GM21825 (cell line): ENCODE results near the gene NOL7.
A peak's percentile ranks its signal among the peaks of the same experiment; 100 is the strongest.

Experiments
- ATAC-seq: cut with Tn5 transposase; IDR thresholded peaks from one replicate; pipeline ENCODE4 v1.9.1; 2021; ENCODE audit warnings: mild to moderate bottlenecking, moderate library complexity; ENCODE audit not compliant: unreplicated experiment

The NOL7 gene

GRCh38 chr6:13593720-13594119 is 21.4 kb upstream of the NOL7 start:
- no peak for ATAC-seq

GRCh38 chr6:13597073-13597472 is 18.1 kb upstream of the NOL7 start:
- ATAC-seq = no peak

GRCh38 chr6:13600036-13600435 is 15.1 kb upstream of the NOL7 start:
- no peak for ATAC-seq

GRCh38 chr6:13604135-13604534 is 11.0 kb upstream of the NOL7 start:
- ATAC-seq = no peak

GRCh38 chr6:13604546-13605416 is 10.4 kb upstream of the NOL7 start:
- ATAC-seq = no peak

GRCh38 chr6:13605634-13606033 is 9.5 kb upstream of the NOL7 start:
- no peak for ATAC-seq

- no peak for ATAC-seq
These were observed 3.4 kb upstream of the NOL7 start for GRCh38 chr6:13611715-13612114.

- no peak for ATAC-seq
These were observed 2.0 kb upstream of the NOL7 start for GRCh38 chr6:13613029-13613594.

- ATAC-seq = peak; percentile 22
These were observed 809 bp upstream of the NOL7 start for GRCh38 chr6:13614126-13614925.

- ATAC-seq = peak; percentile 22
These were observed 621 bp downstream of the NOL7 start for GRCh38 chr6:13615792-13616120.

GRCh38 chr6:13617066-13617465 is 1.9 kb downstream of the NOL7 start:
- ATAC-seq = no peak

- no peak for ATAC-seq
These were observed 9.7 kb downstream of the NOL7 start for GRCh38 chr6:13624871-13625288.

- ATAC-seq = no peak
These were observed 14.5 kb downstream of the NOL7 start for GRCh38 chr6:13629459-13630116.

GRCh38 chr6:13630499-13630898 is 15.4 kb downstream of the NOL7 start:
- no peak for ATAC-seq

GRCh38 chr6:13633343-13633742 is 18.2 kb downstream of the NOL7 start:
- ATAC-seq = no peak

- ATAC-seq = no peak
These were observed 21.0 kb downstream of the NOL7 start for GRCh38 chr6:13635948-13636658.

GRCh38 chr6:13638014-13638413 is 22.9 kb downstream of the NOL7 start:
- no peak for ATAC-seq

GRCh38 chr6:13638626-13639025 is 23.5 kb downstream of the NOL7 start:
- ATAC-seq = no peak

GRCh38 chr6:13641315-13641714 is 26.2 kb downstream of the NOL7 start:
- no peak for ATAC-seq

GRCh38 chr6:13643125-13643524 is 28.0 kb downstream of the NOL7 start:
- no peak for ATAC-seq

- ATAC-seq = no peak
These were observed 33.7 kb downstream of the NOL7 start for GRCh38 chr6:13648850-13649249.
